ENCODE data around the gene GGA2.

DNA sequence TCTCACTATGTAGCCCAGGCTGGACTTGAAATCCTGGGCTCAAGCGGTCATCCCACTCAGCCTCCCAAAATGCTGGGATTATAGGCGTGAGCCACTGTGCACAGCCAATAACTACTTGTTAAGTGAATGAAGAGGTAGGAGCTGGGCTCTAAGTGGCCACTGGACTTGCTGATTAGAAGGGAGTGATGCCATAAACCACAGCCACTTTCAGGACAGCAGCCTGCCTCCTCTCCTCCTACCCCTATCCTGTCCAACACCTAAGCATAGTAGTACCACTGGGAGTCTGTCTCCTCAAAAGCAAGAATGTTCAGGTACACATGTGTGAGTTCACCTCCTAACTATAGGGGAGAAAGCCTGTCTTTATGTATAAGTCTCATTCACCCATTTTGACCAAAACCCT lies 45.1 kb downstream of the GGA2 start:
- TF ChIP-seq, protein P1, sequence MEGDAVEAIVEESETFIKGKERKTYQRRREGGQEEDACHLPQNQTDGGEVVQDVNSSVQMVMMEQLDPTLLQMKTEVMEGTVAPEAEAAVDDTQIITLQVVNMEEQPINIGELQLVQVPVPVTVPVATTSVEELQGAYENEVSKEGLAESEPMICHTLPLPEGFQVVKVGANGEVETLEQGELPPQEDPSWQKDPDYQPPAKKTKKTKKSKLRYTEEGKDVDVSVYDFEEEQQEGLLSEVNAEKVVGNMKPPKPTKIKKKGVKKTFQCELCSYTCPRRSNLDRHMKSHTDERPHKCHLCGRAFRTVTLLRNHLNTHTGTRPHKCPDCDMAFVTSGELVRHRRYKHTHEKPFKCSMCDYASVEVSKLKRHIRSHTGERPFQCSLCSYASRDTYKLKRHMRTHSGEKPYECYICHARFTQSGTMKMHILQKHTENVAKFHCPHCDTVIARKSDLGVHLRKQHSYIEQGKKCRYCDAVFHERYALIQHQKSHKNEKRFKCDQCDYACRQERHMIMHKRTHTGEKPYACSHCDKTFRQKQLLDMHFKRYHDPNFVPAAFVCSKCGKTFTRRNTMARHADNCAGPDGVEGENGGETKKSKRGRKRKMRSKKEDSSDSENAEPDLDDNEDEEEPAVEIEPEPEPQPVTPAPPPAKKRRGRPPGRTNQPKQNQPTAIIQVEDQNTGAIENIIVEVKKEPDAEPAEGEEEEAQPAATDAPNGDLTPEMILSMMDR (conservative IDR thresholded peaks at IDR 0.05): no peak
- no peak for TF ChIP-seq EZH2 (IDR thresholded peaks at IDR 0.05; ENCODE audit: low read depth)
